ENCODE data around the gene VPS35. TPM values are rescaled to one million over a fixed set of nuclear protein-coding genes. Genes with fewer than 3 reads are reported as not detected.
A peak's percentile ranks its signal among the peaks of the same experiment; 100 is the strongest.

The VPS35 gene
- total and polyA plus RNA-seq, 7 donors = 28.7 to 61.8 (median 44.4) TPM

GRCh38 chr16:46673320-46674013, 15.5 kb downstream of the VPS35 start:
- Histone ChIP-seq H3K27ac (no peak overlapping the region), H3K4me1 (no peaks in the 10 kb centered on the region), H3K27me3 (no peaks in the 10 kb centered on the region), H3K9me3 (no peaks in the 10 kb centered on the region), H3K4me3 (no peak overlapping the region), H3K36me3 (peaks cover 13 to 100% (median 32%) of the 10 kb centered on the region in 4 donors)
- TF ChIP-seq CTCF (IDR thresholded peaks at IDR 0.05) (peak in 3 of 4 experiments; percentile 35 to 55 (median 46)), POLR2A (IDR thresholded peaks at IDR 0.05) (no peak), EP300 (IDR thresholded peaks at IDR 0.05) (no peak), POLR2AphosphoS5 (IDR thresholded peaks at IDR 0.05) (no peak)
- intact Hi-C loops (cut with DNase I) = no loop called here
- 69 to 74% methylated on average over 6 of the region's 6 CpGs for WGBS, 2 donors
- DNase-seq = no peak

GRCh38 chr16:46662123-46662522, 26.9 kb downstream of the VPS35 start:
- Histone ChIP-seq H3K27me3 (no peaks in the 10 kb centered on the region), H3K36me3 (peaks cover 22 to 87% (median 30%) of the 10 kb centered on the region in 4 donors), H3K9me3 (no peaks in the 10 kb centered on the region), H3K4me1 (no peaks in the 10 kb centered on the region), H3K27ac (no peak overlapping the region), H3K4me3 (no peak overlapping the region)
- WGBS, 2 donors = 70 to 71% methylated on average over 4 of the region's 4 CpGs
- intact Hi-C loops (cut with DNase I) = no loop called here
- TF ChIP-seq POLR2A (IDR thresholded peaks at IDR 0.05) (no peak), POLR2AphosphoS5 (IDR thresholded peaks at IDR 0.05) (no peak), CTCF (IDR thresholded peaks at IDR 0.05) (no peak), EP300 (IDR thresholded peaks at IDR 0.05) (no peak)
- no peak for DNase-seq

GRCh38 chr16:46658925-46659324, 30.1 kb downstream of the VPS35 start:
- Histone ChIP-seq H3K27me3 (no peaks in the 10 kb centered on the region), H3K36me3 (peaks cover 14 to 57% (median 24%) of the 10 kb centered on the region in 4 donors), H3K9me3 (no peaks in the 10 kb centered on the region), H3K27ac (no peak overlapping the region), H3K4me3 (no peak overlapping the region), H3K4me1 (no peaks in the 10 kb centered on the region)
- intact Hi-C loops (cut with DNase I) = no loop called here
- no peak for DNase-seq
- no peak for TF ChIP-seq EP300 (IDR thresholded peaks at IDR 0.05)
- no peak for TF ChIP-seq POLR2A (IDR thresholded peaks at IDR 0.05)
- WGBS, 2 donors = 39 to 65% methylated on average over 1 of the region's 1 CpG

GRCh38 chr16:46651305-46651704, 37.7 kb downstream of the VPS35 start:
- H3K4me3 ChIP-seq = no peak overlapping the region
- 87 to 89% methylated on average over 3 of the region's 3 CpGs for WGBS, 2 donors
- no peaks in the 10 kb centered on the region for H3K4me1 ChIP-seq
- intact Hi-C loops (cut with DNase I) = no loop called here
- H3K36me3 ChIP-seq = no peaks in the 10 kb centered on the region
- no peak for TF ChIP-seq POLR2A (IDR thresholded peaks at IDR 0.05)
- no peak for TF ChIP-seq EP300 (IDR thresholded peaks at IDR 0.05)
- no peak for TF ChIP-seq POLR2AphosphoS5 (IDR thresholded peaks at IDR 0.05)
- no peak for TF ChIP-seq CTCF (IDR thresholded peaks at IDR 0.05)
- H3K27me3 ChIP-seq = no peaks in the 10 kb centered on the region
- no peaks in the 10 kb centered on the region for H3K9me3 ChIP-seq
- no peak overlapping the region for H3K27ac ChIP-seq
- DNase-seq = no peak

- peak overlapping the region in 2 of 4 donors; percentile 21 to 28 for H3K4me3 ChIP-seq
- WGBS, 2 donors = 86 to 87% methylated on average over 5 of the region's 5 CpGs
- intact Hi-C loops (cut with DNase I) = no loop called here
- no peaks in the 10 kb centered on the region for H3K9me3 ChIP-seq
- no peak for TF ChIP-seq CTCF (IDR thresholded peaks at IDR 0.05)
- peak in 2 of 4 donors; percentile 16 to 22 for TF ChIP-seq POLR2AphosphoS5 (IDR thresholded peaks at IDR 0.05)
- no peaks in the 10 kb centered on the region for H3K4me1 ChIP-seq
- H3K27ac ChIP-seq = peak overlapping the region; percentile 62 to 73 (median 68)
- no peaks in the 10 kb centered on the region for H3K36me3 ChIP-seq
- no peaks in the 10 kb centered on the region for H3K27me3 ChIP-seq
- DNase-seq = peak; percentile 81
These were observed 38.7 kb downstream of the VPS35 start for GRCh38 chr16:46650254-46650623.
